Stimulated activated CD4-positive, alpha-beta T cell treated with anti-CD3 and anti-CD28 coated beads, Interleukin-1b, Interleukin-23, amount 100 ng/mL, for 24 hours (primary cell): Measurements from ENCODE around the gene E2F3.
"Not testable (repeated sequence)": the region's sequence is repeated elsewhere in the genome, so short reads cannot be mapped to it uniquely, and the experiment has no call there.

ENCODE experiments used
- DNase-seq, 4 experiments: peaks; one replicate each; pipeline ENCODE4 v3.0.0-alpha.2; 2020; ENCODE audit warnings: low read depth in 4 of 4, low spot score in 1 of 4

The E2F3 gene

DNA sequence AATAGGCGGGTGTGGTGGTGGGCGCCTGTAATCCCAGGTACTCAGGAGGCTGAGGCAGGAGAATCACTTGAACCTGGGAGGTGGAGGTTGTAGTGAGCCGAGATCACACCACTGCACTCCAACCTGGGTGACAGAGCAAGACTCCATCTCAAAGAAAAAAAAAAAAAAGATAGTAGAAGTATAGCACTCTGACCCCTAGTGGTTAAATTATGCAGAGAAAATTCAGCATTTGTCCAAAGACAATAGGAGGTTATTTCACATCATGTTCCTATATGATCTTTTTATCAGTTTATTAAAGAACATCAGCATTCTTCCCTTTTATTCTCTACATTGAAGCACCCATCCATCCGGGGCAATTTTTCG is 127.4 kb downstream of the E2F3 start:
- DNase-seq, result not testable (repeated sequence)

DNA sequence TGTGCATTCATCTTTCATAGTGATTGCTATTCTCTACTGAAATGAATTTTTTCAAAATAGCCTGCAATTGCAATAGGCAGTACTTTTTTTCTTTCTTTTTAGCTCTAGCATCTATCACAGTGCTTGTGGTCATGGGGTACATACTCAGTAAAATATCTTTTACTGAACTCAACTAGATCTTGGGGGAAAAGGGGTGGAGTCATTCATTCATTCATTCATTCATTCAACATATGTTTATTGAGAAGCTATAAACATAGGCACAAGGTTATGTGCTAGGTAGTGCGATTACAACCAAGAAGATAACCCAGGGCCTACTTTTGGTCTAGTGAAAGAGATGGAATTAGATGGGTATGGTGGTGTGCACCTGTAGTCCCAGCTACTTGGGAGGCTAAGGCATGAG is 131.2 kb downstream of the E2F3 start:
- DNase-seq, result no peak

DNA sequence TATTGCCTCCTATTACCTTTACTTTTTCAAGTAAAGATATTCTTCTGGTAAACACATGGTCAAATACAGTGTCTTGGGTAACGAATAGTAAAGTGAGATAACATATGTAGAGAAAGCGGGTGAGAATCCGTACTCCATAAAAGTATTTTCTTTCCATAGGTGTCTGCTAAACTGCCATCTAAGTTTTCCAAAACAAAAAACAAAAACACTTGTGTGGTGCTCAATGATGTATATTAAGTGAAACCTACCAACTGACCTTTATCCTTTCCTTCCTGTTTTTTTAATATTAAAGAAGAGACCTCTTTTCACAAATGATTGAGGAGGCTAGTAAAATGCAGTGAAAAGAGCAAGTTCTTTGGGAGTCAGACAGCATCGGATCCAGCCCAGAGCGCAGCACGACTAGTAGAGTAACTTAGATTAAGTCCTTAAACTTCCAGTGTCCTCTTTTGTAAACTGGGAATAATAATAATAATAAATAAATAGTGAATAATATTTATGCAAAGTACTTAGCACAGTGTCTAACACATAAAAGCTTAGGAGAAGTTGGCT is 132.1 kb downstream of the E2F3 start:
- DNase-seq, result no peak

DNA sequence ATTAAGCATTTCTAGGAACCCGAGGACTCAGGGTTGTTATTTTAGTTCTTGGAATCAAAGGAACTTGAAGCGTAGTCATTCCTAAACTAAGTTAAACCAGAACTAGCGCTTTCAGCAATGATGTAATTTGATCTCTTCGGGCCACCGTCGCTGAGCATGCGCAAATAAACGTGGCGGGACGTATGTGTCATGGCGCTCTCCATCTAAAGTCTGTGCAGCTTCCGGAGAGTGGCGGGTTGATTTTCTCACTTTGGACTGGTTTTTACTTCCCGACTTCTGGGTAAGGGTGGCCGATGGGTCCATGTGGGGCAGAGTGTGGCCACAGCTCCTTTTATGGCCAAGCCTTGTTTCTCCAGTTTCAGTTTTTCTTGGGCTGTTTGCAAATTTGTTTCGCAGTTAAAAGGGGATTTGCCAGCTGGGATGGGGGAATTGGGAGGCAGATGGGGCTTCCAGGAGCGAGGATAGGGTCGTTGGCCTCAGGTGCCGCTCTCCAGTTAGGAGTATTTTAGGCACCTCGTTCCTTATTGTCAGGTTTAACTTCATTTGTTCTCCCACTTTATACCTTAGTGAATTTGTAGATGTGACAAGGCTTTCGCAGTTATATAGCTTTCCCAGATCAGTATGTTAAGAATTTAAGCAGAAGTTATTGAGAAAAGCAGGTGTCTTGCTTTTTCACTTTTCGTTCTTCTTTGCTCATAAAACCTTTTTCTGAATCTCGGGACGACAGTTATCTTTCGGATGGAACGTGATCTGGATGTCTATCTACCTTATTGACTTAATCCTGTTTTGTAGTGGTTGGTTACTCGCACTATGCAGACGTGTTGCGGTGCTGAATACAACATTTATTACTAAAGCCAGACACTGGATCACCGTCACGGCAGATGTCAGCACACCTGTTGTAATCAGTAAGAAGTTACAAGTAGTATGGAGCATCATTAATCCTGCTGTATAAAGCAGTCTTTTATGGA is 132.9 kb downstream of the E2F3 start, which contains the start of gene CDKAL1:
CDKAL1 (plus strand) TSS at position 163 of the 968 bp plus-strand sequence. CDS start 11,894 bp downstream, outside the sequence.
- DNase-seq, result peak; percentile 67 to 81 (median 76)

DNA sequence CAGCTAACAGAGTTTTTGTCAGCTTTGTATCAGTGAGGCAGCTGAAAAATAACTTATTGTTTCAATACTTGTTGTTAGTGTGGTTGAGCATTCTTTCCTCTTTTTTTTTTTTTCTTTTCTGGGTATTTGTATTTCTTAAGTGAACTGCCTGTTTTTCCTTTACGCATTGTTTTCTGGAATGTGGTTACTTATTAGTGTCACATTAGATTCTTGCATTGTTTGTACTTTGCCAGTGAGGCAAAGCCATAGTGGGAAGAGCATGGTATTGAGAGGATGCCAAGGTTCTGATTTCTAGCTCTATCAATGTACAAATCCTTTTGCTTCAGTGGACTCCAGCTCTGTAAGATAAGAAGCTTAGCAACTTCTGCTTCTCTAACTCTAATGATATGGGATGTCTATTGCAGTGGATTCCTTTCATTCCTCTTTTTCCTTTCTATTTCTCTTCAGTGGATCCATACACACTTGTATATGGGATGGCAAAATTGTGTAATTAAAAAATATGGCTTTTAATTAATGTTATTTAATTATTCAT is 136.5 kb downstream of the E2F3 start:
- no peak for DNase-seq

DNA sequence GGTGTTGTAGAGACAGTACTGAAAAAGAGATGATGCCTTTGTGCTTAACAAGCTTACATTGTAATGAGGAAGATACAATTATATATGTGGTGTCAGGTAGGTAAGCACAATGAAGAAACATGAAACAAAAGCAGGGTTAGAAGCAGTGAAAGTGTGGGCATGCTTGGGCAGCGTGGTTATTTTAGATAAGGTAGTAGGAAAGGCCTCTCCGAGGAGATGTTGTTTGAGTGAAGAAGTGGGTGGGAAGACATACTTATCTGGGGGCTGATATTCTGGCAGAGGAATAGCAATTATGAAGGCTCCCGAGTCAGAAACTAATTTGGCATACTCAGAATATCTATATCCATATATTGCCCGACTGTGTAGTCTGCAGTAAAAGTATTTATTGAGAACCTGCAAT is 137.2 kb downstream of the E2F3 start:
- DNase-seq, result no peak

DNA sequence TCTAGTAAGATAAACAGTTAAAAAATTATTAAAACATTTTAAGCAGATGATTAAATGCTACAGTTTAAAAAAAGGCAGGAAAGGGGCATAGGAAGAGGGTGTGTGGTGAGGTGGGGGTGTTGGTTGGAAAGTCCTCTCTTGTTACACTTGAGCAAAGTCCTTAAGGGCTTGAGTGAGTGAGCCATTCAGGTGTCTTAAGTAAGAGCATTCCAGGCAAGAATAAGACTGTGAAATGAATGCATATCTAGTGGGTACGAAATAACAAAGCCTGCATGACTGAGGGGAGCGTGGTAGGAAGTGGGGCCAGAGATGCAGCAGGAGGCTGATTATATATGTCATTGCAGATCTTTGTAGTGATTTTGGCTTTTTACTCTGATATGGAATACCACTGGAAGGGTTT is 137.7 kb downstream of the E2F3 start:
- DNase-seq, result no peak

DNA sequence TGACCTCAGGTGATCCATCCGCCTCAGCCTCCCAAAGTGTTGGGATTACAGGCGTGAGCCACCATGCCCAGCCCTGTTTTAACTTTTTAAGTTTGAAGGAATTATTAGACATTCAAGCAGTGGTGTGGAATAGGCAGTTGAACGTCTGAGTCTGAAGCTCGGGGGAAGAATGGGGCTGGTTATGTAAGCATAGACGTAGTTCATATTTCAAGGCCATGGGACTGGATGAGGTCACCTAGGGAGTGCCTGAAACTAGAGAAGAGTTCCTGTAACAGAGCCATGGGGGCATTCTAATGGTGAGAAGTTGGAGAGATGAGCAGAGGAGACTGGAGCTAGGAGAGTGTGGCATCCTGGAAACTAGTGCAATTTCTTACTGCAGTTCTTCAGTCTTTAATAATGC is 139.0 kb downstream of the E2F3 start:
- no peak for DNase-seq

DNA sequence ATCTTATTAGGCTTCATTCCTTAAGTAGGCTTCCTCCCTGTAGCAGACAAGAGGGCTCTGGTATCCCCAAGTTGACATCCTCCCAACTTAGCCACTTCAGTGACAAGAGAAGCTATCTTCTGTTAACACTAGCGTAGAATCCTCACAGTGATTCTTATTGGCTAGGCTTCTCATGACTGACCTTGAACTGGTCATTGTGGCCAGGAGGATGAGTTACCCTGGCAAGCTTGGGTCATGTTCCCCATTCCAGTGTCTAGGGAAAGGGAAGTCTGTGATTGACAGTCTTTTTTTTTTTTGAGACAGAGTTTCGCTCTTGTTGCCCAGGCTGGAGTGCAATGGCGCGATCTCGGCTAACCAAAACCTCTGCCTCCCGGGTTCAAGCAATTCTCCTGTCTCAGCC is 139.7 kb downstream of the E2F3 start:
- DNase-seq, result no peak

DNA sequence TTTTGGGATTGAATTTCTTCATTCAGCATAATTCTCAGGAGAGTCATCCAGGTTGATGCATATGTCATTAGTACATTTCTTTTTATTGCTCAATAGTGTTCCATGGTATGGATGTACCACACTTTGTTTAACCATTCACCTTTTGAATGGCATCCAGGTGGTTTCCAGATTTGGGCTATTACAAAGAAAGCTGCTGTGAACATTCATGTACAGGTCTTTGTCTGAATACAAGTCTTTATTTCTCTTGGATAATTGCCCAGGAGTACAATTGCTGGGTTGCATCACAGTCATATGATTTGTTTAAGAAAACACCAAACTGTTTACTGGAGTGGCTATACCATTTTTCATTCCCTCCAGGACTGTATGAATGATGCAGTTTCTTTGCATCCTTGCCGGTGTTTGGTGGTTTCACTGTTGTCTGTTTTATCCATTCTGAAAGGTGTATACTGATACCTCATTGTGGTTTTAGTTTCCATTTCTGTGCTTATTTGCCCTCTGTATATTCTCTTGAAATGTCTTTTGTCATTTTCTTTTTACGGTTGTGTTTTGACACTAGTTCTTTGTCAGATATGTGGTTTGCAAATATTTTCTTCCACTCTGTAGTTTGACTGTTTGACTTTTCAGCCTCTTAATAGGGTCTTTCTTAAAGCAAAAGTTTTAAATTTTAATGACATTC is 141.4 kb downstream of the E2F3 start:
- no peak for DNase-seq
